ENCODE data around the gene DDX1.

Gene DDX1

GRCh38 chr2:15624903-15625302 lies 33.2 kb downstream of the DDX1 start:
- no peaks in the 10 kb centered on the region for H3K9me2 ChIP-seq (replicated peaks; ENCODE audit: low read depth, low read length)
- no peak overlapping the region for H2AFZ ChIP-seq (ENCODE audit: low read length)
- H3K27me3 ChIP-seq (ENCODE audit: insufficient read depth, low read length, poor library complexity, severe bottlenecking), result no peaks in the 10 kb centered on the region
- no peak overlapping the region for H3K4me3 ChIP-seq (ENCODE audit: low read length, poor library complexity, severe bottlenecking)
- H3F3A ChIP-seq (ENCODE audit: low read depth), result no peaks in the 10 kb centered on the region
- H3K79me2 ChIP-seq (ENCODE audit: insufficient read depth, low read length), result no peaks in the 10 kb centered on the region
- H3K9me3 ChIP-seq (ENCODE audit: insufficient read depth, low read depth, low read length), result no peaks in the 10 kb centered on the region
- no peaks in the 10 kb centered on the region for H3K4me1 ChIP-seq (ENCODE audit: insufficient read depth, low read length, poor library complexity, severe bottlenecking)
- H3K4me2 ChIP-seq (ENCODE audit: low read depth, low read length, poor library complexity, severe bottlenecking), result no peak overlapping the region
- H4K20me1 ChIP-seq (ENCODE audit: insufficient read depth, low read length, poor library complexity, severe bottlenecking), result no peaks in the 10 kb centered on the region
- H3K36me3 ChIP-seq (ENCODE audit: insufficient read depth, low read length), result peaks cover 84% of the 10 kb centered on the region
- H3K9ac ChIP-seq (ENCODE audit: low read depth, low read length, poor library complexity, severe bottlenecking), result no peak overlapping the region
- TF ChIP-seq EZH2phosphoT487 (IDR thresholded peaks at IDR 0.05; ENCODE audit: borderline replicate concordance) (no peak), CTCF (conservative IDR thresholded peaks at IDR 0.05; ENCODE audit: low read length) (no peak)

- H3K27me3 ChIP-seq (ENCODE audit: insufficient read depth, low read length, poor library complexity, severe bottlenecking), result no peaks in the 10 kb centered on the region
- H3K79me2 ChIP-seq (ENCODE audit: insufficient read depth, low read length), result no peaks in the 10 kb centered on the region
- peaks cover 86% of the 10 kb centered on the region for H3K36me3 ChIP-seq (ENCODE audit: insufficient read depth, low read length)
- no peak for TF ChIP-seq EZH2phosphoT487 (IDR thresholded peaks at IDR 0.05; ENCODE audit: borderline replicate concordance)
- TF ChIP-seq CTCF (conservative IDR thresholded peaks at IDR 0.05; ENCODE audit: low read length), result no peak
- H3K4me1 ChIP-seq (ENCODE audit: insufficient read depth, low read length, poor library complexity, severe bottlenecking), result no peaks in the 10 kb centered on the region
- no peaks in the 10 kb centered on the region for H3K9me2 ChIP-seq (replicated peaks; ENCODE audit: low read depth, low read length)
- H3F3A ChIP-seq (ENCODE audit: low read depth), result no peaks in the 10 kb centered on the region
- no peak overlapping the region for H3K4me2 ChIP-seq (ENCODE audit: low read depth, low read length, poor library complexity, severe bottlenecking)
- no peaks in the 10 kb centered on the region for H3K9me3 ChIP-seq (ENCODE audit: insufficient read depth, low read depth, low read length)
- no peaks in the 10 kb centered on the region for H4K20me1 ChIP-seq (ENCODE audit: insufficient read depth, low read length, poor library complexity, severe bottlenecking)
- no peak overlapping the region for H2AFZ ChIP-seq (ENCODE audit: low read length)
- no peak overlapping the region for H3K9ac ChIP-seq (ENCODE audit: low read depth, low read length, poor library complexity, severe bottlenecking)
- no peak overlapping the region for H3K4me3 ChIP-seq (ENCODE audit: low read length, poor library complexity, severe bottlenecking)
Measured at GRCh38 chr2:15625344-15626036, 33.8 kb downstream of the DDX1 start.

GRCh38 chr2:15626126-15626525 lies 34.5 kb downstream of the DDX1 start:
- no peaks in the 10 kb centered on the region for H3K9me3 ChIP-seq (ENCODE audit: insufficient read depth, low read depth, low read length)
- peaks cover 88% of the 10 kb centered on the region for H3K36me3 ChIP-seq (ENCODE audit: insufficient read depth, low read length)
- H4K20me1 ChIP-seq (ENCODE audit: insufficient read depth, low read length, poor library complexity, severe bottlenecking), result no peaks in the 10 kb centered on the region
- no peaks in the 10 kb centered on the region for H3K79me2 ChIP-seq (ENCODE audit: insufficient read depth, low read length)
- H3K9me2 ChIP-seq (replicated peaks; ENCODE audit: low read depth, low read length), result no peaks in the 10 kb centered on the region
- no peak overlapping the region for H3K9ac ChIP-seq (ENCODE audit: low read depth, low read length, poor library complexity, severe bottlenecking)
- no peaks in the 10 kb centered on the region for H3F3A ChIP-seq (ENCODE audit: low read depth)
- no peak overlapping the region for H3K4me2 ChIP-seq (ENCODE audit: low read depth, low read length, poor library complexity, severe bottlenecking)
- TF ChIP-seq CTCF (conservative IDR thresholded peaks at IDR 0.05; ENCODE audit: low read length), result no peak
- TF ChIP-seq EZH2phosphoT487 (IDR thresholded peaks at IDR 0.05; ENCODE audit: borderline replicate concordance), result no peak
- H3K4me1 ChIP-seq (ENCODE audit: insufficient read depth, low read length, poor library complexity, severe bottlenecking), result no peaks in the 10 kb centered on the region
- no peak overlapping the region for H2AFZ ChIP-seq (ENCODE audit: low read length)
- H3K4me3 ChIP-seq (ENCODE audit: low read length, poor library complexity, severe bottlenecking), result no peak overlapping the region
- H3K27me3 ChIP-seq (ENCODE audit: insufficient read depth, low read length, poor library complexity, severe bottlenecking), result no peaks in the 10 kb centered on the region

Measured in Loucy (cell line).